Trophoblast cell (in vitro differentiated cells and primary cell): ENCODE measurements around the gene GALNT18.

Experiments used
- DNase-seq, 2 donors: peaks; one replicate each; pipeline ENCODE4 v3.0.0-alpha.2; 2016
- H2AFZ ChIP-seq: 2 replicates; pipeline ENCODE4 v1.6.1; 2013; ENCODE audit warnings: low read length, moderate library complexity, mild to moderate bottlenecking; ENCODE audit not compliant: insufficient read depth, poor library complexity
- H2AK5ac ChIP-seq: 2 replicates; pipeline ENCODE4 v1.6.1; 2013; ENCODE audit warnings: mild to moderate bottlenecking, low read length
- H2BK120ac ChIP-seq: 2 replicates; pipeline ENCODE4 v1.6.1; 2013; ENCODE audit warnings: low read length, mild to moderate bottlenecking, moderate library complexity; ENCODE audit not compliant: insufficient read depth, poor library complexity
- H2BK12ac ChIP-seq: 2 replicates; pipeline ENCODE4 v1.6.1; 2013; ENCODE audit warnings: mild to moderate bottlenecking, low read length, moderate library complexity
- H2BK5ac ChIP-seq: 2 replicates; pipeline ENCODE4 v1.6.1; 2013; ENCODE audit warnings: low read length, low read depth, moderate library complexity, mild to moderate bottlenecking; ENCODE audit not compliant: poor library complexity
- H3K14ac ChIP-seq: 2 replicates; pipeline ENCODE4 v1.6.1; 2013; ENCODE audit warnings: mild to moderate bottlenecking, low read length
- H3K18ac ChIP-seq: 2 replicates; pipeline ENCODE4 v1.6.1; 2013; ENCODE audit warnings: mild to moderate bottlenecking, low read length
- H3K23ac ChIP-seq: 2 replicates; pipeline ENCODE4 v1.6.1; 2013; ENCODE audit warnings: low read length
- H3K27ac ChIP-seq: 2 replicates; pipeline ENCODE4 v1.5.1; 2013; ENCODE audit warnings: low read depth, mild to moderate bottlenecking, inconsistent platforms, low read length, moderate library complexity
- H3K27me3 ChIP-seq: 2 replicates; pipeline ENCODE4 v1.6.1; 2013; ENCODE audit warnings: inconsistent platforms, mild to moderate bottlenecking, low read length, moderate library complexity; ENCODE audit not compliant: insufficient read depth
- H3K36me3 ChIP-seq, 2 experiments: 1 replicate in 1 of 2; 2 replicates in 1 of 2; pipeline ENCODE4 v1.6.1; 2013; ENCODE audit warnings: low read length in 2 of 2, mild to moderate bottlenecking in 2 of 2, moderate library complexity in 1 of 2; ENCODE audit not compliant: insufficient read depth in 2 of 2, control insufficient read depth in 1 of 2
- H3K4ac ChIP-seq: 2 replicates; pipeline ENCODE4 v1.6.1; 2013; ENCODE audit warnings: low read depth, mild to moderate bottlenecking, low read length, moderate library complexity
- H3K4me1 ChIP-seq, 2 experiments: 1 replicate in 1 of 2; 2 replicates in 1 of 2; pipeline ENCODE4 v1.6.1; 2013; ENCODE audit warnings: low read length in 2 of 2, mild to moderate bottlenecking in 2 of 2, moderate library complexity in 1 of 2; ENCODE audit not compliant: insufficient read depth in 2 of 2, control insufficient read depth in 1 of 2
- H3K4me2 ChIP-seq: 2 replicates; pipeline ENCODE4 v1.6.1; 2013; ENCODE audit warnings: inconsistent platforms, mild to moderate bottlenecking, low read length, moderate library complexity
- H3K4me3 ChIP-seq: 2 replicates; pipeline ENCODE4 v1.5.1; 2013; ENCODE audit warnings: mild to moderate bottlenecking, low read depth, low read length, inconsistent platforms
- H3K79me1 ChIP-seq: one replicate; pipeline ENCODE4 v1.6.1; 2013; ENCODE audit warnings: low read length
- H3K79me2 ChIP-seq: 2 replicates; pipeline ENCODE4 v1.6.1; 2013; ENCODE audit warnings: low read length, mild to moderate bottlenecking; ENCODE audit not compliant: control insufficient read depth, insufficient read depth, poor library complexity
- H3K9ac ChIP-seq: 2 replicates; pipeline ENCODE4 v1.6.1; 2013; ENCODE audit warnings: mild to moderate bottlenecking, low read length
- H3K9me3 ChIP-seq: 2 replicates; pipeline ENCODE4 v1.6.1; 2013; ENCODE audit warnings: low read depth, mild to moderate bottlenecking, control low read depth, inconsistent platforms, low read length; ENCODE audit not compliant: insufficient read depth
- H4K12ac ChIP-seq: 2 replicates; pipeline ENCODE4 v1.6.1; 2013; ENCODE audit warnings: low read depth, mild to moderate bottlenecking, low read length, moderate library complexity
- H4K8ac ChIP-seq: 2 replicates; pipeline ENCODE4 v1.6.1; 2013; ENCODE audit warnings: low read depth, mild to moderate bottlenecking, low read length, moderate library complexity
- H4K91ac ChIP-seq: one replicate; pipeline ENCODE4 v1.6.1; 2013; ENCODE audit warnings: low read depth, mild to moderate bottlenecking, low read length, moderate library complexity
- WGBS: extraction: QIAGEN DNeasy Blood & Tissue Kit; methylation state at CpG from one replicate; pipeline ENCODE4 v1.1.7; 2013; ENCODE audit warnings: missing lambda C conversion rate; ENCODE audit not compliant: insufficient read length, insufficient coverage; ENCODE audit errors: extremely low coverage; 5-methylcytosine and 5-hydroxymethylcytosine counted together

GALNT18 gene

GRCh38 chr11:11311169-11311568 lies 310.6 kb downstream of the GALNT18 start:
- H3K14ac ChIP-seq, result no peak overlapping the region
- H3K79me1 ChIP-seq, result no peaks in the 10 kb centered on the region
- no peak overlapping the region for H3K23ac ChIP-seq
- H3K36me3 ChIP-seq, result no peaks in the 10 kb centered on the region
- no peaks in the 10 kb centered on the region for H3K79me2 ChIP-seq
- no peaks in the 10 kb centered on the region for H3K27me3 ChIP-seq
- no peak overlapping the region for H3K4me2 ChIP-seq
- H3K9ac ChIP-seq, result no peak overlapping the region
- H4K91ac ChIP-seq, result no peak overlapping the region
- no peak overlapping the region for H2BK5ac ChIP-seq
- H3K9me3 ChIP-seq, result no peaks in the 10 kb centered on the region
- H4K12ac ChIP-seq, result no peak overlapping the region
- H2AK5ac ChIP-seq, result no peak overlapping the region
- H3K27ac ChIP-seq, result no peak overlapping the region
- no peak overlapping the region for H2AFZ ChIP-seq
- no peak overlapping the region for H3K4ac ChIP-seq
- H2BK120ac ChIP-seq, result no peak overlapping the region
- DNase-seq, result peak in 1 of 2 donors; percentile 18
- no peaks in the 10 kb centered on the region for H3K4me1 ChIP-seq
- H3K18ac ChIP-seq, result no peak overlapping the region
- no peak overlapping the region for H3K4me3 ChIP-seq
- no CpG with 5 or more reads among the region's 3 CpGs for WGBS
- H4K8ac ChIP-seq, result no peak overlapping the region
- H2BK12ac ChIP-seq, result no peak overlapping the region

DNA sequence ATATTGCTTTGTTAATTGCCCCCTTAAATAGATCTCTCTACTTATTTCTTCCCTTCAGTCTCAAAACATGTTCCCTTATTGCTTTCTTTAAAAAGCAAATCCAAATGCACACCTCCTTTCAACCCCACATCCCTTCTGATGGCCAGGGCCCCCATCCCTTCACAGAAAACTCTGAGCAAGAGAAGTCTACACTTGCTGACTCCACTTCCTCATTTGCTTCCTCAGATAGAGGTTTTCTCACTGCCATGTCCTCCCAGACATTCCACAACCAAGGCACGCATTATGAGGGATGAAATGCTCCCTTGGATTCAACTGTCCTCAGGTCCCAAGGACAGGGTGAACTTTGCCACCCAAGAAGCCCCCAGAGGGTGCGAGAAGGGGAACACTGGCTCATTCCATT lies 311.9 kb downstream of the GALNT18 start:
- Histone ChIP-seq H3K14ac (no peak overlapping the region), H3K4me3 (no peak overlapping the region), H3K9me3 (no peaks in the 10 kb centered on the region), H3K27me3 (no peaks in the 10 kb centered on the region), H2BK120ac (no peak overlapping the region), H2AK5ac (no peak overlapping the region), H3K27ac (no peak overlapping the region), H4K91ac (no peak overlapping the region), H4K8ac (no peak overlapping the region), H2BK5ac (no peak overlapping the region), H3K4me1 (no peaks in the 10 kb centered on the region), H3K36me3 (no peaks in the 10 kb centered on the region), H3K9ac (no peak overlapping the region), H3K79me2 (no peaks in the 10 kb centered on the region), H4K12ac (no peak overlapping the region), H3K4me2 (no peak overlapping the region), H3K79me1 (no peaks in the 10 kb centered on the region), H2BK12ac (no peak overlapping the region), H3K4ac (no peak overlapping the region), H2AFZ (no peak overlapping the region), H3K18ac (no peak overlapping the region), H3K23ac (no peak overlapping the region)
- DNase-seq, result peak in 1 of 2 donors; percentile 16
- no CpG with 5 or more reads among the region's 2 CpGs for WGBS

- WGBS, result no CpG with 5 or more reads among the region's 1 CpG
Observed at GRCh38 chr11:11308249-11308648, 313.6 kb downstream of the GALNT18 start.

GRCh38 chr11:11306855-11307254 lies 314.9 kb downstream of the GALNT18 start:
- H3K79me2 ChIP-seq, result no peaks in the 10 kb centered on the region
- H3K4me3 ChIP-seq, result no peak overlapping the region
- no peak overlapping the region for H4K91ac ChIP-seq
- no peak overlapping the region for H2AFZ ChIP-seq
- H3K23ac ChIP-seq, result no peak overlapping the region
- no peaks in the 10 kb centered on the region for H3K27me3 ChIP-seq
- H3K27ac ChIP-seq, result no peak overlapping the region
- H3K4me2 ChIP-seq, result no peak overlapping the region
- H2BK12ac ChIP-seq, result no peak overlapping the region
- H2BK5ac ChIP-seq, result no peak overlapping the region
- H4K12ac ChIP-seq, result no peak overlapping the region
- no peak for DNase-seq
- H3K36me3 ChIP-seq, result no peaks in the 10 kb centered on the region
- H3K9ac ChIP-seq, result no peak overlapping the region
- H4K8ac ChIP-seq, result no peak overlapping the region
- no peak overlapping the region for H3K4ac ChIP-seq
- no peak overlapping the region for H3K14ac ChIP-seq
- no peak overlapping the region for H2BK120ac ChIP-seq
- no peaks in the 10 kb centered on the region for H3K4me1 ChIP-seq
- H2AK5ac ChIP-seq, result no peak overlapping the region
- WGBS, result no CpG with 5 or more reads among the region's 2 CpGs
- no peak overlapping the region for H3K18ac ChIP-seq
- H3K9me3 ChIP-seq, result no peaks in the 10 kb centered on the region
- no peaks in the 10 kb centered on the region for H3K79me1 ChIP-seq

More at GRCh38 chr11:11308249-11308648, 313.6 kb downstream of the GALNT18 start:
- no peaks in the 10 kb centered on the region for H3K79me1 ChIP-seq
- H3K4me1 ChIP-seq, result no peaks in the 10 kb centered on the region
- no peak overlapping the region for H3K9ac ChIP-seq
- no peak overlapping the region for H4K91ac ChIP-seq
- no peak overlapping the region for H4K12ac ChIP-seq
- no peak overlapping the region for H3K4me3 ChIP-seq
- H3K27ac ChIP-seq, result no peak overlapping the region
- H3K18ac ChIP-seq, result no peak overlapping the region
- no peak overlapping the region for H2AK5ac ChIP-seq
- H3K36me3 ChIP-seq, result no peaks in the 10 kb centered on the region
- no peak overlapping the region for H2AFZ ChIP-seq
- no peak overlapping the region for H2BK120ac ChIP-seq
- H3K4ac ChIP-seq, result no peak overlapping the region
- no peak overlapping the region for H3K14ac ChIP-seq
- no peak overlapping the region for H2BK12ac ChIP-seq
- no peak overlapping the region for H3K23ac ChIP-seq
- H3K4me2 ChIP-seq, result no peak overlapping the region
- DNase-seq, result no peak
- H3K9me3 ChIP-seq, result no peaks in the 10 kb centered on the region
- no peak overlapping the region for H4K8ac ChIP-seq
- H3K79me2 ChIP-seq, result no peaks in the 10 kb centered on the region
- no peak overlapping the region for H2BK5ac ChIP-seq
- no peaks in the 10 kb centered on the region for H3K27me3 ChIP-seq
